Stimulated activated CD4-positive, alpha-beta T cell treated with anti-CD3 and anti-CD28 coated beads, TNF-alpha, amount 100 ng/mL, for 1 hour (primary cell): ENCODE results near the gene GFI1B.
"Not testable (repeated sequence)": the region's sequence is repeated elsewhere in the genome, so short reads cannot be mapped to it uniquely, and the experiment has no call there.

ENCODE experiments used
- DNase-seq, 3 donors: peaks; one replicate each; pipeline ENCODE4 v3.0.0-alpha.2; 2020; ENCODE audit warnings: low read depth in 3 of 3, low spot score in 1 of 3

The GFI1B gene

GRCh38 chr9:132990781-132991180, 12.3 kb downstream of the GFI1B start:
- no peak for DNase-seq

DNA sequence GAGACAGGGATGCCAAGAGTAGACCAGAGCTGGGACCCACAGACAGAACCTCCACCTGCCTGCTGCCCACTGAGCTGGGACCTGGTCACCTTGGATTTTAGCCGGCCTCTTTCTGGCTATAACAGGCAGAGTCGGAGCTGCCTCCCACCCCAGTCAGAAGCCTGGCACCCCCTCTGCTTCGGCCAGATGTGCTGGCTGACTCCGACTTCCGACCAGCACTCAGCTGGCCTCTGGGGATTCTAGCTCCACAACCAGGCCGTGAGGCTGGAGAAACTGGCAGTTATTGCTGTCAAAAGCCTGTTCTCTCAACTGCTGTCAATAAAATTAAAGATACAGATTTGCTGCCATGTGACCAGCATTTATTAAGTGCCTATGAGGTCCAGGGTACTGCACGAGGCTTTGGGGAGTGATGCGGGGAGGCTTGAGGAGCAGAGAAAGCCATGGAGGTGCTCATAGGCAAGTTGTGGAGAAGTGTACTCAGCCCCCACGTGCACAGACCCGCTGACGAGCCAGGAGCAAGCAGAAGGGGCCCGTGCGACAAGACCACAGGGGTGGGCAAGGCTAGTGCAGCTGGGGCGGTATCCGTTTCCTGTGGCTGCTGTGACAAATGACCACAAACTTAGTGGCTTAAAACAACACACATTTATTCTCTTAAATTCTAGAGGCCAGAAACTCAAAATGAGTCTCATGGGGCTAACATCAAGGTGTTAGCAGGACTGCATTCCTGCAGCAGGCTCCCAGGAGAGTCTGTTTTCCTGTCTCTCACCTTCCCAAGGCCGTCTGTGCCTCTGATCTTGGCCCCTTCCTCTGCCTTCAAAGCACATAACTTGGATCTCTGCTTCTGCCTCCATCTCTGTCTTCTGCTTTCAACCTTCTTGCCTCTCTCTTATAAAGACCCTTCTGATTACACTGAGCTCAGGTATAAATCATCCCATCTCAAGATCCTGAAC, 13.1 kb downstream of the GFI1B start:
- DNase-seq: no peak

DNA sequence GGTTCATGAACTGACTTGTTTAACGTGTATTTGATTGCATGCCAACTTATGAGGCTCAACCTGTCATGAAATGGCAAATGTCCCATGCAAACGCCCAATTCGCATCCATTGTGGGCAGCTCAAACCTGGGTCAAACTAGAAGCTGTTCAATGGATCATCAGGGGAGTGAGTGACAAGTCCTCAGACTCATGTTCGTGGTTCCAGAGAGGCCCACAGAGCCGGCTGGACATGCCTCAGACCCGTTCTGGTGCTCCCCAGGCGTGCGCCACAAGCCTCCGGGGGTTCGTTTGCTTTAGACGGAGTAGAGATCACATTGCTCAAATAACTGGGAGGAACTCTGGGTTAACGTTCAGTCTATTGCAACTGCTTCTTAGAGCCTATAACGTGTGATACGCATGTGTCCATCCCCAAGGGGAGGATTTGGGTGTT, 15.0 kb downstream of the GFI1B start:
- no peak for DNase-seq

DNA sequence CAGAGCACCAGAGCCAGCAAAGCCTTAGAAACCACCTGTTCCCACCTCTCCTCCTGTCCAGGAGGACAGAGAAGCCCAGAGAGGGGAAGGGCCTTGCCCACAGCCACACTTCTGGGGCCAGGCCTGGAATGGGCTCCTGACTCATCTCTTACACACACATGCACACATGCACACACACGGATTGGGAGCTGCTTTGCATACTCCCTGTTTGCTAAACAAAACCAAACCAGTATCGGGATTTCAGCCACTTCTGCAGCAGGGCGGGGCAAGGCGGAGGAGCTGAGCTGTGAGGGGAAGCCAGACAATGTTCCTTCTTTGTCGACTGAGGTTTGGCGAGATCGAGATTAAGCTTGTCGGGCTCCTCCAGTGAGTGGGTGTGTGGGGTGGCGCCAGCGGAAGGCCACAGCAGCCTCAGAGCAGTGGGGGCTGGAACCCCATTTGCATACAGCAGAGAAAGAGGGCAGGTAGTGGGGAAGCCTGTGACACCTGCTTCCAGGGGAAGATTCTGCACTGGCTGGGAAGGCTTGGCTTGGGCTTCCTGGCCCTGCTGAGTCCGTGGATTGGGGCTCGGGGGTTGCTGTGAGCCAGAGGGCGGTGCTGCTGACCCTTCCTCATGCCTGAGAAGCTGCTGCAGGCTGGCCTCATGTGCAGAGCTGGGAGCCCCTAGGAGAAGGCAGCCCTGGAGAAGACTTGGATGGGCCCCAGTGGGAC, 16.1 kb downstream of the GFI1B start:
- no peak for DNase-seq

DNA sequence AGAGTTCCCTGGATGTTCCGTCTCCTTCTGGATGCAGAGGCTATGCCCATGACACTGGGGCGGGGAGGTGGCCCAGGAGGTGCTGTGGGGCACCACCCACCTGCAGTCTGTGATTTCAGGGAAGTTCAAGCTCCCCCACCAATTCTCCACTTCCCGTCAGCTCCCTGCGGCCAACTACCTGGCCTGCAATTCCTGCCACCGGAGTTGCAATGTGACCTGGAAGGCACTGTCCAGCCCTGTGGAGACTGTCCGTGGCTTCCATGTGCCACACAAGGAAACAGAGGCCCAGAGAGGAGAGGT, 16.6 kb downstream of the GFI1B start:
- no peak for DNase-seq

GRCh38 chr9:132995879-132996278, 17.4 kb downstream of the GFI1B start:
- DNase-seq: no peak

- DNase-seq: no peak
Observed at GRCh38 chr9:132996526-132996925, 18.0 kb downstream of the GFI1B start.

- no peak for DNase-seq
Observed at GRCh38 chr9:132997591-132997990, 19.1 kb downstream of the GFI1B start.

GRCh38 chr9:132998221-132998620, 19.7 kb downstream of the GFI1B start:
- not testable (repeated sequence) for DNase-seq

DNA sequence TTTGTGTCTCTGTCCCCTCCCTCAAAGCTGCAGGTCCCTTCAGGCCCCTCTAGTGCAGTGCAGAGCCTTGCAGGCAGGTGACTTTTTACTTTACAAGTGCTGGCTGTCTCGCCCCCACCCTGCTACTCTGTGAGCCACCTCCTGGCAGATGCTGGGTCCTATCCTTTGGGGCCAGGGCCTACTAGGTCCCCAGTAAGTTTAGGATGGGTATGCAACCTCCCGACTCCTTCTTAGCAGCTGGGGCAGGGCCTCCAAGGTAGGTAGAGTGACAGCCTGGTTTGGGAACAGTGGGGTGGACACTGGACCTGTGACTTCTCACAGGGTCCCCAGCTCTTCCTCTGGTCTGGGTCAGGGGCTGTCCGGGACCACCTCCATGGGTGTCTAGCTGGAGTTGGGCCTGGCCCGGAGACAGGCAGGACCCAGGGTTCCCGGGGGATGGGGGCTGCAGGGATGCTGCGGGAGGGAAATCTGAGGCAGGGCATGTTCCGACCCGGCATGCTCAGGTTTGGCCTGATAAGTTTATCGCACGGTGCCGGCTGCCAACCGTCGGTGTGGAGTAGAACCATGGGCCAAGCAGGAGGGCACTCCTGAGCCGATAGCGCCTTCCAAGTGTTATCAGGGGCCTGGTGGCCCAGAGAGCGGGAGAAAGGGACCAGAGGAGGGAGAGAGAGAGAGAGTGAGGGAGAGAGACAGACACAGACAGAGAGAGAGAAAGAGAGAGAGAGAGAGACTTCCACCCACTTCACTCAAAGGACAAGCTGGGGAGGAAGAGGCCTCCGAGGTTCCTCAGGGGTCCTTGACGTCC, 20.5 kb downstream of the GFI1B start:
- DNase-seq: no peak

- no peak for DNase-seq
Observed at GRCh38 chr9:133002147-133003070, 23.9 kb downstream of the GFI1B start.

- no peak for DNase-seq
Observed at GRCh38 chr9:133003071-133003461, 24.6 kb downstream of the GFI1B start.

DNA sequence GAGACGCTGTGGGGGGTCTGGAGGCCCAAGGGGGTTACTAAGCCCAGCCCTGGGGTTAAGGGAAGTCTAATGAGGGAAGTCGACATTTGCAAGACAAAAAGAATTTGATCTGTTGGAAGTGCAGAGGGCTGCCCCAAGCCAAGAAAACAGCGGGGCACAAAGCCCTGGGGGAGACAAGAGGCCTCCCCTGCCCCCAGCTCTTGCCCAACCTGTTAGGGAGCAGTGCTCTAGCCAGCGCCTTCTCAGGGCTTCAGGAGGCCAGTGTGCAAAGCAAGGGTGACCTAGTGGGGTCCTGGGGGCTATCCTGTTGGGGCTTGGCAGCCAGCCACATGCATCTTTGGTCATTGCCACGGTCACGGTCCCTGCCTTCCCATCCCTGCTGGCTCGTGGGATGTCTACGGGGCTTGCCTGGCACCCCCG, 25.2 kb downstream of the GFI1B start:
- DNase-seq: no peak

- no peak for DNase-seq
Observed at GRCh38 chr9:133004091-133004998, 25.9 kb downstream of the GFI1B start.

GRCh38 chr9:133004999-133005760, 26.7 kb downstream of the GFI1B start:
- DNase-seq: no peak

DNA sequence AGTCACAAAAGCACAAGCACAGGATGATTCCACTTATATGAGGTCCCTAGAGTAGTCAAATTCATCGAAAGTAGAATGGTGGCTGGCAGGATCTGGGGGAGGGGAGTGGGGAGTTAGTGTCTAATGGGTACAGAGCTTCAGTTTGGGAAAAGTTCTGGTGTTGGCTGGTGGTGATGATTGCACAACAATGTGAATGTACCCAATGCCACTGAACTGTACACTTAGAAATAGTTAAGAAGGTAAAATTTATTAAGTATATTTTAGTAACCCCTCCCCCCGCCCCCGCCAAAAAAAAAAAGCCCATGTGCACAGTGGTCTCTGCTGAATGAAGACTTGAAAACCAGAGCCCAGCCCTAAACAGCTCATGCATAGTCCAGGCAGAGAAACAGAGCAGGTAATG, 27.5 kb downstream of the GFI1B start:
- no peak for DNase-seq

DNA sequence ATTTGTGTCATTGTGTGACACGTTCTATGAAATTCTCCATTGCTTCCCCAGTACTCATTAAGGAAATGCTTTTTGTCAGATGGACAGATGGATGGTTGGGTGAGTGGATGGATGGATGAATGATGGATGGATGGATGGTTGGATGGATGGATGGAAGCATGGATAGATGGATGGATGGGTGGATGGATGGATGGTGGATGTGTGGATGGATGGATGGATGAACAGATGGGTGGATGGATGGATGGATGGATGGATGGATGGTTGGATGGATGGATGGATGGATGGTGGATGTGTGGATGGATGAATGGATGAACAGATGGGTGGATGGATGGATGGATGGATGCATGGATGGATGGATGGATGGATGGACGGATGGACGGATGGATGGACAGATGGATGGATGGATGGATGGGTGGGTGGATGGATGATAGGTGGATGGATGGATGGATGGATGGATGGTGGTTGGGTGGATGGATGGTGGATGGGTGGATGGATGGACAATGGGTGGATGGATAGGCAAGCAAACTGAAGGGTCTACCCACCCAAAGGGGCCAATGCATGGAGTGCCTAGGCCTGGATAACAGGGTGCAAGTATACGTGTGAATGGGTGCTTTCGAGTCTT, 28.3 kb downstream of the GFI1B start:
- DNase-seq: no peak

DNA sequence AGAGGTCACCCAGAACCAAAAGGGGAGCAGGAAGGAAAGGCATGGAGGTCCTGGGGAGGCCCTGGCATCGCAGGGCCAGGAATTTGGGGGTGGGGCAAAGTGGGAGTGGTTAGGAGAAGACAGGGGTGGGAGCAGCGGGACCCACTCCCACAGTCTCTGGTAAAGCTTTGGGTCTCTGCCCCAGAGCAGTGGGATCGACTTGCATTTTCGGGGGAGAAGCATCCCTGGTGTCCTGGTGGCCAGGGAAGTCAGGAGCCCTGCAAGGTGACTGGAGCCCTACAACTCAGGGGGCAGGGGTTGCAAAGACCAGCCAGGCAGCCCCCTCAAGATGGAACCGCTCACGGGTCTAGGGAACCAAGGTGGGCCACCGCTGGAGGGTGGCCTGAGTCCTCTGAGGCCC, 29.9 kb downstream of the GFI1B start:
- no peak for DNase-seq
